GM12878 (cell line): Measurements from ENCODE around the gene DDX24. TPM values are rescaled to one million over a fixed set of nuclear protein-coding genes. Genes with fewer than 3 reads are reported as not detected.
A peak's percentile ranks its signal among the peaks of the same experiment; 100 is the strongest.

Source experiments
- BCL3 ChIP-seq: IDR thresholded peaks from 2 replicates; pipeline ENCODE4 v1.6.1; 2011; ENCODE audit warnings: borderline replicate concordance, low read depth, mild to moderate bottlenecking, moderate library complexity, low read length; ENCODE audit not compliant: insufficient read depth, poor library complexity, severe bottlenecking
- DPF2 ChIP-seq: fragments of 450-650 bp; IDR thresholded peaks from 2 replicates; pipeline ENCODE4 v1.6.1; 2017; ENCODE audit warnings: mild to moderate bottlenecking
- E2F4 ChIP-seq: IDR thresholded peaks from 2 replicates; pipeline ENCODE4 v1.6.1; 2012; ENCODE audit warnings: low read depth, low read length, improper control_type of control experiment
- ESRRA ChIP-seq: IDR thresholded peaks from 2 replicates; pipeline ENCODE4 v1.6.1; 2012; ENCODE audit warnings: mild to moderate bottlenecking, low read length, improper control_type of control experiment
- EZH2 ChIP-seq: IDR thresholded peaks from 2 replicates; pipeline ENCODE4 v1.6.1; 2012; ENCODE audit warnings: low read depth, mild to moderate bottlenecking, control low read depth, inconsistent platforms, low read length, borderline replicate concordance; ENCODE audit not compliant: control insufficient read depth
- FOS ChIP-seq: IDR thresholded peaks from 3 replicates; pipeline ENCODE4 v1.6.1; 2011; ENCODE audit warnings: borderline replicate concordance; ENCODE audit not compliant: insufficient read length; ENCODE audit errors: extremely low read depth
- GATAD2B ChIP-seq: fragments of 450-650 bp; conservative IDR thresholded peaks from 2 replicates; pipeline ENCODE4 v1.6.1; 2017; ENCODE audit warnings: low read depth, mild to moderate bottlenecking, moderate library complexity
- IKZF2 ChIP-seq, 2 experiments: fragments of 450-650 bp; IDR thresholded peaks; 2 replicates each; pipeline ENCODE4 v1.6.1; 2017; ENCODE audit warnings: mild to moderate bottlenecking in 2 of 2, moderate library complexity in 2 of 2
- MEF2A ChIP-seq: IDR thresholded peaks from 2 replicates; pipeline ENCODE4 v1.6.1; 2011; ENCODE audit warnings: low read depth, mild to moderate bottlenecking, low read length, moderate library complexity; ENCODE audit not compliant: insufficient read depth
- NFIC ChIP-seq: IDR thresholded peaks from 2 replicates; pipeline ENCODE4 v1.6.1; 2012; ENCODE audit warnings: low read depth, mild to moderate bottlenecking, inconsistent platforms, low read length, moderate library complexity
- NFXL1 ChIP-seq: fragments of 450-650 bp; IDR thresholded peaks from 2 replicates; pipeline ENCODE4 v1.6.1; 2017; ENCODE audit warnings: antibody characterized with exemption, mild to moderate bottlenecking, borderline replicate concordance
- NRF1 ChIP-seq: conservative IDR thresholded peaks from 2 replicates; pipeline ENCODE4 v1.6.1; 2011; ENCODE audit warnings: mild to moderate bottlenecking, low read depth, low read length, improper control_type of control experiment
- PAX8 ChIP-seq: fragments of 450-650 bp; IDR thresholded peaks from 2 replicates; pipeline ENCODE4 v1.6.1; 2017; ENCODE audit warnings: mild to moderate bottlenecking, moderate library complexity
- POLR2A ChIP-seq: IDR thresholded peaks from 2 replicates; pipeline ENCODE4 v1.6.1; 2011; ENCODE audit warnings: low read depth, mild to moderate bottlenecking, low read length
- RUNX3 ChIP-seq: IDR thresholded peaks from 2 replicates; pipeline ENCODE4 v1.6.1; 2012; ENCODE audit warnings: low read length, inconsistent platforms
- SKIL ChIP-seq: fragments of 450-650 bp; IDR thresholded peaks from 2 replicates; pipeline ENCODE4 v1.6.1; 2017; ENCODE audit warnings: mild to moderate bottlenecking, low read depth, inconsistent platforms; ENCODE audit not compliant: poor library complexity, severe bottlenecking
- SP1 ChIP-seq: IDR thresholded peaks from one replicate; pipeline ENCODE4 v1.6.1; 2011; ENCODE audit warnings: low read depth, low read length
- STAT3 ChIP-seq: IDR thresholded peaks from 2 replicates; pipeline ENCODE4 v1.6.1; 2011; ENCODE audit warnings: low read depth, low read length, improper control_type of control experiment
- YY1 ChIP-seq: IDR thresholded peaks from 2 replicates; pipeline ENCODE4 v1.6.1; 2011; ENCODE audit warnings: low read depth, mild to moderate bottlenecking, low read length
- ZBTB4 ChIP-seq: fragments of 450-650 bp; formaldehyde crosslinking; IDR thresholded peaks from 2 replicates; pipeline ENCODE4 v1.4.0; 2022; ENCODE audit warnings: mild to moderate bottlenecking, moderate library complexity
- ZNF274 ChIP-seq: IDR thresholded peaks from one replicate; pipeline ENCODE4 v1.8.0; 2011; ENCODE audit not compliant: insufficient read length, insufficient read depth
- polyA plus RNA-seq, 11 experiments: library from polyadenylated mRNA; depleted of rRNA in 4 of 11; unstranded in 6 of 11; stranded (reverse) in 5 of 11; fragments of >200 nt; fragmentation: Nextera tagmentation in 4 of 11; fragmentation: Illumina TruSeq in 1 of 11; extraction: Ambion mirVana in 4 of 11; extraction: Trizol in 1 of 11; gene quantifications; 1 replicate in 1 of 11; 2 replicates in 10 of 11; pipeline versions ENCODE4 v1.2.1 to v1.2.3, GENCODE V29; 2011 to 2016; ENCODE audit warnings: inconsistent platforms in 2 of 11, missing spikeins in 2 of 11, low read depth in 1 of 11
- total RNA-seq, 4 experiments: library from RNA; depleted of rRNA in 3 of 4; stranded (reverse); fragments of >200 nt in 3 of 4; fragmentation: Illumina TruSeq in 1 of 4; extraction: Trizol in 1 of 4; gene quantifications; 2 replicates each; pipeline versions ENCODE4 v1.2.1 to v1.2.3, GENCODE V29; 2013 to 2021
- TF ChIP-seq, protein P1 (sequence below): fragments of 450-650 bp; IDR thresholded peaks from 2 replicates; pipeline ENCODE4 v1.6.1; 2017; ENCODE audit warnings: borderline replicate concordance

DDX24 gene
- total and polyA plus RNA-seq, 10 of the 15 experiments (the other 5 are each of a cell fraction or from before 2014, with no cell fraction given), result 137 to 266 (median 184) TPM

DNA sequence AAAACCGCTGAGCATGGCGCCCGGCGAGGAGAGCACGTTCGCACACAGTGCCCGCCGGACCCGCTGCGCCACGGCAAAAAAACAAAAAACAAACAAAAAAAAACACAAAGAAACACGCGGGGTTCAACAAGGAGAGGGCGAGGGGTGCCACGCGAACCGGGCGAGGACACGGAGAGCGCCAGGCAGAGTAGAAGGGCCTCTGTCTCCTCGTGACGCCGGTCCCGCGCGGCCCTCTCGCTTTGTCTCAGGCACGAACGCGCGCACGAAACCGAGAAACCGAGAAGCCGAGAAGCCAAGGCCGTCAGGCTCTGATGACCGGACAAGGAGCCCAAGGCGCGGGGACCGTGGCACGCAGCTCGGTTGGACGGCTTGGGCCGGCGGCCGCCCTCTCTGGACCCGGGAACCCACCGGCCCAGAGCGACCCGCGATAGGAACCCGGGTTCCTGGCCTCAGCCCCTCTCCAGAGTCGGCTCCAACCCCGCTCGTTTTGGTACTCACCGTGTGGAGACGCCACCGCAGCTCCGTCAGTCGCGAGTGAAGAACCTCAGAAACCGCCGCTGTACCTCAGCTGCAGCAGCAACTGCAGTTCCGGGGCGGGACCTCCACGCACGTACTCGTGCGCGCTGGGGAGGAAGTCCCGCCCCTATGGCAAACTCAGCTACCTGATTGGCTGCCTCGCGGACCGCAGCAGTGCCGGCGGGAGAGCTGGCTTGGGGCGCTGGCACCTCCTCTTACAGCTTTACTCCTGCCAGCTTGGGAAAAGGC lies at the start of gene DDX24, which contains the start of gene IFI27L1 (continued):
- TF ChIP-seq ESRRA (no peak), RUNX3 (peak; percentile 80), MEF2A (no peak), STAT3 (no peak), DPF2 (peak; percentile 85), NFIC (no peak), ZNF274 (no peak), ZBTB4 (CRISPR knock-in tag) (no peak), POLR2A (peak; percentile 98), NFXL1 (no peak), EZH2 (no peak), NRF1 (no peak), SP1 (peak; percentile 86), SKIL (no peak), PAX8 (no peak), FOS (no peak), YY1 (peak; percentile 86), BCL3 (no peak), IKZF2 (IDR thresholded peaks at IDR 0.05) (no peak; a peak in 2 of 4 replicates), GATAD2B (peak; percentile 68; the same call in 1 of the 2 replicates), E2F4 (peak; percentile 84)
- TF ChIP-seq, protein P1, sequence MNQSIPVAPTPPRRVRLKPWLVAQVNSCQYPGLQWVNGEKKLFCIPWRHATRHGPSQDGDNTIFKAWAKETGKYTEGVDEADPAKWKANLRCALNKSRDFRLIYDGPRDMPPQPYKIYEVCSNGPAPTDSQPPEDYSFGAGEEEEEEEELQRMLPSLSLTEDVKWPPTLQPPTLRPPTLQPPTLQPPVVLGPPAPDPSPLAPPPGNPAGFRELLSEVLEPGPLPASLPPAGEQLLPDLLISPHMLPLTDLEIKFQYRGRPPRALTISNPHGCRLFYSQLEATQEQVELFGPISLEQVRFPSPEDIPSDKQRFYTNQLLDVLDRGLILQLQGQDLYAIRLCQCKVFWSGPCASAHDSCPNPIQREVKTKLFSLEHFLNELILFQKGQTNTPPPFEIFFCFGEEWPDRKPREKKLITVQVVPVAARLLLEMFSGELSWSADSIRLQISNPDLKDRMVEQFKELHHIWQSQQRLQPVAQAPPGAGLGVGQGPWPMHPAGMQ, result peak; percentile 47; the same call in 1 of the 2 replicates
